Measurements from ENCODE around the gene CREB3L2.

GRCh38 chr7:137838706-137839315 is 163.1 kb downstream of the CREB3L2 start:
- TF ChIP-seq CTCF (IDR thresholded peaks at IDR 0.05; ENCODE audit: insufficient read depth, low read length, poor library complexity, severe bottlenecking) (no peak), EZH2phosphoT487 (conservative IDR thresholded peaks at IDR 0.05; ENCODE audit: low read length) (no peak)

Data from SU-DHL-6 (cell line).